Endothelial cell (in vitro differentiated cells): ENCODE measurements around the gene HTT. TPM values are rescaled to one million over a fixed set of nuclear protein-coding genes. Genes with fewer than 3 reads are reported as not detected.

Experiments used
- DNase-seq: peaks from one replicate; pipeline ENCODE4 v3.0.0; 2021; ENCODE audit warnings: low spot score
- H3K27ac Mint-ChIP-seq: one replicate; pipeline ENCODE4 v1.8.0; 2021; ENCODE audit warnings: mixed read lengths, inconsistent platforms; ENCODE audit not compliant: unreplicated experiment
- H3K27me3 Mint-ChIP-seq: one replicate; pipeline ENCODE4 v1.8.0; 2021; ENCODE audit warnings: mild to moderate bottlenecking, moderate library complexity, mixed read lengths, inconsistent platforms; ENCODE audit not compliant: unreplicated experiment
- H3K36me3 Mint-ChIP-seq: one replicate; pipeline ENCODE4 v1.8.0; 2021; ENCODE audit warnings: mild to moderate bottlenecking, low read depth, mixed read lengths, inconsistent platforms; ENCODE audit not compliant: unreplicated experiment
- H3K4me1 Mint-ChIP-seq: one replicate; pipeline ENCODE4 v1.8.0; 2021; ENCODE audit warnings: mild to moderate bottlenecking, mixed read lengths, inconsistent platforms; ENCODE audit not compliant: unreplicated experiment
- H3K4me3 Mint-ChIP-seq: one replicate; pipeline ENCODE4 v1.8.0; 2021; ENCODE audit warnings: mild to moderate bottlenecking, mixed read lengths, inconsistent platforms; ENCODE audit not compliant: unreplicated experiment
- H3K9me3 Mint-ChIP-seq: one replicate; pipeline ENCODE4 v1.8.0; 2021; ENCODE audit warnings: mixed read lengths, inconsistent platforms; ENCODE audit not compliant: unreplicated experiment
- CTCF ChIP-seq: fragments of 200-600 bp; sonication (generic); IDR thresholded peaks from one replicate; pipeline ENCODE4 v1.5.0; 2021; ENCODE audit warnings: antibody characterized with exemption; ENCODE audit not compliant: unreplicated experiment
- total RNA-seq: library from RNA; stranded (reverse); fragmentation: NEBNext Ultra II Directional; extraction: Animal tissue kit (Norgen Biotek cat#: 25700); gene quantifications from one replicate; pipeline ENCODE4 v1.2.1, GENCODE V29; 2021; ENCODE audit not compliant: unreplicated experiment

Gene HTT
- total RNA-seq, 1 donor from 2014 or later: 62.4 TPM

GRCh38 chr4:3221996-3222395 lies 147.5 kb downstream of the HTT start:
- H3K4me1 Mint-ChIP-seq: peaks cover 6% of the 10 kb centered on the region
- no peak overlapping the region for H3K27ac Mint-ChIP-seq
- no peak for TF ChIP-seq CTCF
- no peak for DNase-seq
- H3K36me3 Mint-ChIP-seq: peaks cover 53% of the 10 kb centered on the region
- no peaks in the 10 kb centered on the region for H3K9me3 Mint-ChIP-seq
- H3K4me3 Mint-ChIP-seq: peak overlapping the region; percentile 49
- peaks cover 14% of the 10 kb centered on the region for H3K27me3 Mint-ChIP-seq

DNA sequence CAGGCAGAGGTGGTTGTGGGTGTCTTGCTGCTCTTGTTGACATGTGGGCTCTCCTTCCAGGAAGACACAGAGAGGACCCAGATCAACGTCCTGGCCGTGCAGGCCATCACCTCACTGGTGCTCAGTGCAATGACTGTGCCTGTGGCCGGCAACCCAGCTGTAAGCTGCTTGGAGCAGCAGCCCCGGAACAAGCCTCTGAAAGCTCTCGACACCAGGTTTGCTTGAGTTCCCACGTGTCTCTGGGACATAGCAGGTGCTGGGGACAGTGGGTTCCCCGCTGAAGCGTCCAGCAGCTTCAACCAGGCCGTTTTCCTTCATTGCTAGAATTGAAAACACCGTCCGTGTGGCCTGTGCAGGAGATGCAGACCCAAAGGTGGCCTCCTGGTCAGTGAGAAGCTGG lies 148.9 kb downstream of the HTT start:
- Mint-ChIP-seq H3K27ac (no peak overlapping the region), H3K27me3 (peaks cover 14% of the 10 kb centered on the region), H3K36me3 (peaks cover 42% of the 10 kb centered on the region), H3K4me3 (peak overlapping the region; percentile 16), H3K9me3 (no peaks in the 10 kb centered on the region), H3K4me1 (peaks cover 6% of the 10 kb centered on the region)
- no peak for DNase-seq
- TF ChIP-seq CTCF: no peak

DNA sequence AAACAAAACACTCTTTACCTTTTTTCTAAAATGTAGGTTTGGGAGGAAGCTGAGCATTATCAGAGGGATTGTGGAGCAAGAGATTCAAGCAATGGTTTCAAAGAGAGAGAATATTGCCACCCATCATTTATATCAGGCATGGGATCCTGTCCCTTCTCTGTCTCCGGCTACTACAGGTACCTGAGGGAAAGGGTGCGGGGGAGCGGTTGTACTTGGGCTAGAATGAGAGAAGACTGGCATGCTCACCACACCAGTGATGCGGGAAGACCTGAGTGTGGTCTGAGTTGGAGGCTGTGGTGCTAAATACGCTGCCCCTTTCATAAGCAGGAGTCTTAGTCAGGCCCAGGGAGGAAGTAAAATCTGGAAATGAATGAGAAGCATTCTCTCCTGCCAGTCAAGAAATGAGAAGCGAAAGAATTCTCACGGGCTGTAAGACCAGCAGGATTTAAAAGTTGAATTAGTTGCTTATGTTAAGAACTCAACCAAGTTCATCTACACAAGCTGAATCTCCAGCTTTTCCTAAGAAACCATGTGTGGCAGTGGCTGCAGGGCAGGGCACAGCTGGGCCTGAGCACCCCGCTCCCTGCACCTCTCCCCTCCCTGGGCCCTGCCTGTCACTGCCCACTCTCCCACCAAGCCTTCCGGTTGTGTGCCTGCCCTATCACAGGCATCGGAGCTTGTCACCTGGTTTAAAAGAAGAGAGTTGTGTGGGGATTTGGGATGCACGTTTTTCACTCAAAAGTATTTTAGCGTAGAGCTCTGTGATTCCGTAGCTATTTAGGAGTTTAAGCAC lies 149.7 kb downstream of the HTT start:
- H3K36me3 Mint-ChIP-seq: peaks cover 41% of the 10 kb centered on the region
- peak overlapping the region; percentile 16 for H3K4me3 Mint-ChIP-seq
- H3K4me1 Mint-ChIP-seq: peaks cover 6% of the 10 kb centered on the region
- no peak for TF ChIP-seq CTCF
- no peaks in the 10 kb centered on the region for H3K9me3 Mint-ChIP-seq
- no peak overlapping the region for H3K27ac Mint-ChIP-seq
- peaks cover 10% of the 10 kb centered on the region for H3K27me3 Mint-ChIP-seq
- no peak for DNase-seq

GRCh38 chr4:3225071-3225850 lies 150.8 kb downstream of the HTT start:
- Mint-ChIP-seq H3K27ac (no peak overlapping the region), H3K36me3 (peaks cover 50% of the 10 kb centered on the region), H3K4me1 (no peaks in the 10 kb centered on the region)

More at GRCh38 chr4:3225071-3225850, 150.8 kb downstream of the HTT start:
- H3K9me3 Mint-ChIP-seq: no peaks in the 10 kb centered on the region
- no peak for TF ChIP-seq CTCF
- no peak overlapping the region for H3K4me3 Mint-ChIP-seq
- peaks cover 11% of the 10 kb centered on the region for H3K27me3 Mint-ChIP-seq
- no peak for DNase-seq
